ENCODE results near the gene HBEGF. TPM values are rescaled to one million over a fixed set of nuclear protein-coding genes. Genes with fewer than 3 reads are reported as not detected.
"Not testable (repeated sequence)": the region's sequence is repeated elsewhere in the genome, so short reads cannot be mapped to it uniquely, and the experiment has no call there.

The HBEGF gene
- total RNA-seq, 4 donors from 2014 or later = 27.1 to 30.9 (median 27.8) TPM

GRCh38 chr5:140347360-140347759 lies 957 bp upstream of the HBEGF start:
- Histone ChIP-seq H3K36me3 (no peaks in the 10 kb centered on the region), H3K9me3 (no peaks in the 10 kb centered on the region), H3K27ac (peak overlapping the region; percentile 73 to 94 (median 84)), H3K4me3 (no peak overlapping the region), H3K4me1 (peaks cover 0 to 53% (median 15%) of the 10 kb centered on the region in 4 donors), H3K27me3 (no peaks in the 10 kb centered on the region)
- WGBS, 2 donors = 9 to 33% methylated on average over 1 to 2 of the region's 2 CpGs
- TF ChIP-seq EP300 (IDR thresholded peaks at IDR 0.05) (no peak), CTCF (IDR thresholded peaks at IDR 0.05) (no peak), POLR2A (IDR thresholded peaks at IDR 0.05) (no peak)
- no peak for DNase-seq (ENCODE audit: low spot score in 2 of 2)

- no peaks in the 10 kb centered on the region for H3K27me3 ChIP-seq
- peak overlapping the region; percentile 73 to 94 (median 84) for H3K27ac ChIP-seq
- 0 to 3% methylated on average over 3 to 11 of the region's 35 CpGs for WGBS, 2 donors
- peaks cover 0 to 63% (median 29%) of the 10 kb centered on the region in 4 donors for H3K4me1 ChIP-seq
- no peak for TF ChIP-seq EP300 (IDR thresholded peaks at IDR 0.05)
- TF ChIP-seq CTCF (IDR thresholded peaks at IDR 0.05) = peak in 3 of 5 experiments; percentile 41 to 60 (median 50)
- TF ChIP-seq POLR2A (IDR thresholded peaks at IDR 0.05) = no peak
- H3K9me3 ChIP-seq = no peaks in the 10 kb centered on the region
- H3K4me3 ChIP-seq = peak overlapping the region; percentile 66 to 84 (median 74)
- no peak for DNase-seq (ENCODE audit: low spot score in 2 of 2)
- no peaks in the 10 kb centered on the region for H3K36me3 ChIP-seq
Measured at GRCh38 chr5:140345919-140346347, 470 bp downstream of the HBEGF start.

GRCh38 chr5:140344683-140345423 lies 1.6 kb downstream of the HBEGF start:
- Histone ChIP-seq H3K9me3 (no peaks in the 10 kb centered on the region), H3K4me1 (peaks cover 0 to 73% (median 34%) of the 10 kb centered on the region in 4 donors), H3K36me3 (no peaks in the 10 kb centered on the region), H3K27me3 (no peaks in the 10 kb centered on the region), H3K27ac (peak overlapping the region; percentile 73 to 94 (median 84)), H3K4me3 (peak overlapping the region; percentile 66 to 84 (median 74))
- 50 to 51% methylated on average over 4 of the region's 4 CpGs for WGBS, 2 donors
- TF ChIP-seq EP300 (IDR thresholded peaks at IDR 0.05) (no peak), CTCF (IDR thresholded peaks at IDR 0.05) (no peak), POLR2A (IDR thresholded peaks at IDR 0.05) (no peak)
- DNase-seq (ENCODE audit: low spot score in 2 of 2) = no peak

GRCh38 chr5:140343849-140344248 lies 2.6 kb downstream of the HBEGF start:
- not testable (repeated sequence) for DNase-seq (ENCODE audit: low spot score in 2 of 2); H3K27me3 ChIP-seq; H3K9me3 ChIP-seq; H3K36me3 ChIP-seq
- peak overlapping the region in 1 of 4 donors; percentile 66 for H3K4me3 ChIP-seq
- WGBS, 2 donors = 82 to 91% methylated on average over 8 of the region's 8 CpGs
- H3K4me1 ChIP-seq = peaks cover 0 to 83% (median 38%) of the 10 kb centered on the region in 4 donors
- H3K27ac ChIP-seq = peak overlapping the region in 3 of 4 donors; percentile 82 to 94 (median 86)

- Histone ChIP-seq H3K27ac (peak overlapping the region; percentile 44 to 94 (median 73)), H3K4me1 (peaks cover 0 to 88% (median 42%) of the 10 kb centered on the region in 4 donors)
Measured at GRCh38 chr5:140342896-140343295, 3.5 kb downstream of the HBEGF start.

More at GRCh38 chr5:140342896-140343295, 3.5 kb downstream of the HBEGF start:
- H3K27me3 ChIP-seq = no peaks in the 10 kb centered on the region
- no peaks in the 10 kb centered on the region for H3K9me3 ChIP-seq
- DNase-seq (ENCODE audit: low spot score in 2 of 2) = no peak
- H3K36me3 ChIP-seq = no peaks in the 10 kb centered on the region
- TF ChIP-seq EP300 (IDR thresholded peaks at IDR 0.05) = no peak
- TF ChIP-seq CTCF (IDR thresholded peaks at IDR 0.05) = no peak
- TF ChIP-seq POLR2A (IDR thresholded peaks at IDR 0.05) = no peak
- no peak overlapping the region for H3K4me3 ChIP-seq
- WGBS, 2 donors = 27 to 32% methylated on average over 1 of the region's 1 CpG

Measured in tibial nerve (tissue), 4 donors.